K562 (cell line): ENCODE data around the gene ATP2A2. TPM values are rescaled to one million over a fixed set of nuclear protein-coding genes. Genes with fewer than 3 reads are reported as not detected.

Experiments used
- ATAC-seq: fragments of 200-7000 bp; cut with Tn5 transposase; 3 replicates; pipeline ENCODE4 v1.9.1; 2020; ENCODE audit warnings: moderate library complexity
- BruUV-seq: library from RNA; stranded (reverse); fragments of 400-500 nt; replicated peaks from 2 replicates; lab custom pipeline; 2021; lab: Mats Ljungman, UMichigan
- CTCF ChIA-PET: fragments of 300-600 bp; formaldehyde crosslinking; extraction: SDS; loops from one replicate; lab custom pipeline; 2021; ENCODE audit warnings: low intra/inter-chr PET ratio; lab: Yijun Ruan, JAX
- POLR2A ChIA-PET: fragments of 300-600, 350-650 bp; sonication (Branson Sonifier 250); formaldehyde crosslinking; extraction: SDS; loops from one replicate; lab custom pipeline; 2021; ENCODE audit warnings: antibody characterized with exemption, inconsistent platforms; lab: Yijun Ruan, JAX
- DNase-seq, 4 experiments: peaks; one replicate each; pipeline versions ENCODE4 v3.0.0 to v3.0.0-alpha.2; 2011 to 2018; ENCODE audit warnings: low spot score in 3 of 4, mixed read lengths in 3 of 4; ENCODE audit errors: extremely low read depth in 1 of 4
- FAIRE-seq: peaks from 2 replicates; lab custom pipeline; 2011; peaks lifted over from hg19 to GRCh38; lab: Jason Lieb, UNC
- H2AFZ ChIP-seq: 2 replicates; pipeline ENCODE4 v1.6.0; 2011; ENCODE audit warnings: low read depth, low read length, control low read depth, inconsistent platforms
- H3K27ac ChIP-seq: fragments of 200-600 bp; 3 replicates; pipeline ENCODE4 v1.8.0; 2011; ENCODE audit warnings: low read depth, mild to moderate bottlenecking, control low read depth, inconsistent platforms, low read length, moderate library complexity, mixed read lengths; ENCODE audit errors: extremely low read depth
- H3K27me3 ChIP-seq, 2 experiments: fragments of 300-600 bp in 1 of 2; 2 replicates in 1 of 2; 3 replicates in 1 of 2; pipeline versions ENCODE4 v1.6.0 to v1.8.0; 2011; ENCODE audit warnings: inconsistent platforms in 2 of 2, low read length in 2 of 2, mild to moderate bottlenecking in 1 of 2, mixed read lengths in 1 of 2, moderate library complexity in 1 of 2; ENCODE audit not compliant: control insufficient read depth in 2 of 2, insufficient read depth in 2 of 2
- H3K36me3 ChIP-seq: fragments of 300-600 bp; 3 replicates; pipeline ENCODE4 v1.8.0; 2011; ENCODE audit warnings: mild to moderate bottlenecking, low read length, inconsistent platforms; ENCODE audit not compliant: control insufficient read depth, insufficient read depth
- H3K4me1 ChIP-seq, 2 experiments: fragments of 200-600 bp in 1 of 2; replicated peaks in 1 of 2; 2 replicates in 1 of 2; 3 replicates in 1 of 2; pipeline versions ENCODE4 v1.5.1 to v1.8.0; 2011; ENCODE audit warnings: inconsistent platforms in 2 of 2, low read length in 2 of 2, mild to moderate bottlenecking in 1 of 2, mixed read lengths in 1 of 2, moderate library complexity in 1 of 2; ENCODE audit not compliant: control insufficient read depth in 2 of 2, insufficient read depth in 2 of 2
- H3K4me2 ChIP-seq: 2 replicates; pipeline ENCODE4 v1.6.1; 2011; ENCODE audit warnings: low read length, control low read depth, inconsistent platforms, mixed read lengths; ENCODE audit not compliant: insufficient read depth
- H3K4me3 ChIP-seq: fragments of 200-600 bp; sonication (generic), shearing (Covaris generic); 2 replicates; pipeline ENCODE4 v1.5.1; 2016; ENCODE audit warnings: control low read depth, inconsistent platforms
- H3K79me2 ChIP-seq: fragments of 200-600 bp; 3 replicates; pipeline ENCODE4 v1.8.0; 2011; ENCODE audit warnings: low read length, inconsistent platforms; ENCODE audit not compliant: control insufficient read depth, insufficient read depth
- H3K9ac ChIP-seq, 2 experiments: 2 replicates each; pipeline versions ENCODE4 v1.6.0 to v1.6.1; 2011; ENCODE audit warnings: low read depth in 2 of 2, low read length in 2 of 2, control low read depth in 1 of 2, inconsistent platforms in 1 of 2, mild to moderate bottlenecking in 1 of 2, mixed read lengths in 1 of 2; ENCODE audit not compliant: insufficient read depth in 1 of 2
- H3K9me1 ChIP-seq: one replicate; pipeline ENCODE4 v1.6.0; 2011; ENCODE audit warnings: inconsistent platforms, mild to moderate bottlenecking, low read length, moderate library complexity; ENCODE audit not compliant: control insufficient read depth, insufficient read depth
- H3K9me3 ChIP-seq: replicated peaks from 2 replicates; pipeline ENCODE4 v1.5.1; 2011; ENCODE audit warnings: low read depth, low read length, inconsistent platforms; ENCODE audit not compliant: control insufficient read depth, insufficient read depth
- H4K20me1 ChIP-seq: replicated peaks from 2 replicates; pipeline ENCODE4 v1.6.1; 2011; ENCODE audit warnings: low read length, inconsistent platforms, mixed read lengths; ENCODE audit not compliant: control insufficient read depth, insufficient read depth
- BDP1 ChIP-seq: IDR thresholded peaks from 3 replicates; pipeline ENCODE4 v1.6.1; 2011; ENCODE audit not compliant: insufficient read length, insufficient read depth
- DNMT1 ChIP-seq: fragments of 450-650 bp; IDR thresholded peaks from 2 replicates; pipeline ENCODE4 v1.6.1; 2016; ENCODE audit warnings: antibody characterized with exemption, mild to moderate bottlenecking
- POLR2AphosphoS5 ChIP-seq: IDR thresholded peaks from 2 replicates; pipeline ENCODE4 v1.6.1; 2011; ENCODE audit warnings: mild to moderate bottlenecking, low read depth, low read length, moderate library complexity; ENCODE audit not compliant: control insufficient read depth, insufficient read depth
- PPARD ChIP-seq: fragments of 250-450 bp; sonication (Bioruptor Pico); IDR thresholded peaks from 2 replicates; pipeline ENCODE4 v1.8.0; 2022; ENCODE audit warnings: inconsistent platforms, mild to moderate bottlenecking, moderate library complexity
- WGBS: fragments of 100-300 bp; shearing (Covaris generic); methylation state at CpG from one replicate; pipeline ENCODE4 v1.1.6; 2016; ENCODE audit warnings: low coverage, mixed read lengths; ENCODE audit not compliant: insufficient coverage; ENCODE audit errors: missing lambda C conversion rate; 5-methylcytosine and 5-hydroxymethylcytosine counted together
- in situ Hi-C: fragments of 300-500 bp; cut with MboI; formaldehyde crosslinking; loops from 4 replicates; pipeline ENCODE4 v1.15.0; 2018; ENCODE audit warnings: inconsistent platforms, mixed read lengths
- intact Hi-C: fragments of 100-400 bp; cut with micrococcal nuclease; formaldehyde crosslinking; loops from 2 replicates; pipeline ENCODE4 v1.14.2; 2022
- polyA plus RNA-seq, 8 experiments: library from polyadenylated mRNA; depleted of rRNA in 4 of 8; stranded (reverse) in 5 of 8; unstranded in 3 of 8; fragments of >200 nt; fragmentation: Nextera tagmentation in 2 of 8; fragmentation: Illumina TruSeq in 1 of 8; extraction: Ambion mirVana in 2 of 8; extraction: Trizol in 1 of 8; gene quantifications; 2 replicates each; pipeline versions ENCODE4 v1.2.1 to v1.2.3, GENCODE V29; 2011 to 2014; ENCODE audit warnings: inconsistent platforms in 1 of 8, missing spikeins in 1 of 8
- total RNA-seq, 7 experiments: library from RNA; depleted of rRNA in 6 of 7; stranded (reverse); fragments of >200 nt in 6 of 7; fragmentation: Illumina TruSeq in 2 of 7; extraction: Trizol in 2 of 7; gene quantifications; 2 replicates each; pipeline versions ENCODE4 v1.2.1 to v1.2.3, GENCODE V29; 2011 to 2021; ENCODE audit warnings: low replicate concordance in 1 of 7
- TF ChIP-seq, protein P1 (sequence below): fragments of 250-450 bp; sonication (Bioruptor Pico); IDR thresholded peaks from 2 replicates; pipeline ENCODE4 v1.4.0; 2020; ENCODE audit warnings: mild to moderate bottlenecking, moderate library complexity
- TF ChIP-seq, protein P2 (sequence below), 2 experiments: fragments of 450-650 bp; IDR thresholded peaks; 2 replicates each; pipeline ENCODE4 v1.6.1; 2016; ENCODE audit warnings: mild to moderate bottlenecking in 2 of 2, borderline replicate concordance in 1 of 2, low read depth in 1 of 2, moderate library complexity in 1 of 2
- TF ChIP-seq, protein P3 (sequence below): fragments of 450-650 bp; IDR thresholded peaks from 2 replicates; pipeline ENCODE4 v1.6.1; 2016; ENCODE audit warnings: missing biosample characterization, missing genetic modification characterization

The ATP2A2 gene
- total and polyA plus RNA-seq, 9 of the 15 experiments (the other 6 are each of a cell fraction or from before 2014, with no cell fraction given) = 5.2 to 205 (median 51.6) TPM

DNA sequence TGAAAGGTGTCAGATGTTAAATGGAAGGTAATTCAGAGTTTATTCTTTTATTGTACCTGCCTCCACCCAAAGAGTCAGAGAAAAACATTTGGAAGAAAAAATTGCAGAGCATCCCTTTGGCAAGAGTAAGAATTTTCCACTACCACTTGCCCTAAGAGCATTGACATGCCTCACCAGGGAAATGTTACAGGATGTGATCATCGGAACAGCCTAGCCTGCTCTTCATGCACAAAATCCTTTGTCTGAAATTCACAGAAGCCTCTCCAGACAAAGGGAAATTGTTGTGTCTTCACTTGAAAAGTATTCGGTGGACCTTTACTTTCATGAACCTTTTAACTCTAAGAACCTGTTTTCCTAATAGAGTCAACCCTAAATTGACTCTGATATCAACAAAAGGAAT is 36.9 kb downstream of the ATP2A2 start:
- in situ Hi-C loops = no loop called here
- Histone ChIP-seq H3K36me3 (peaks cover 79% of the 10 kb centered on the region), H3K4me3 (no peak overlapping the region), H3K27ac (no peak overlapping the region), H3K9me3 (no peaks in the 10 kb centered on the region), H3K4me1 (no peaks in the 10 kb centered on the region; a peak in 1 of 5 replicates), H3K9me1 (no peaks in the 10 kb centered on the region), H4K20me1 (peaks cover 6% of the 10 kb centered on the region; the same call in 1 of the 2 replicates), H2AFZ (no peak overlapping the region), H3K79me2 (peaks cover 95% of the 10 kb centered on the region), H3K27me3 (no peaks in the 10 kb centered on the region), H3K9ac (no peak overlapping the region), H3K4me2 (no peak overlapping the region)
- ChIA-PET CTCF (no interaction called here), POLR2A (interaction anchor here (0.6 to 1.7 kb wide), 6 partner anchors 11 to 73 kb away, joined by 3 to 6 read pairs (median 3); no protein-coding TSS in a partner anchor)
- intact Hi-C loops = no loop called here
- BruUV-seq = no TSS peak
- DNase-seq (no peak), ATAC-seq (no peak), FAIRE-seq (no peak)
- 78% methylated on average over 2 of the region's 2 CpGs for WGBS
- TF ChIP-seq BDP1 (no peak), DNMT1 (no peak), PPARD (CRISPR knock-in tag) (no peak), POLR2AphosphoS5 (no peak)
- TF ChIP-seq, protein P1, sequence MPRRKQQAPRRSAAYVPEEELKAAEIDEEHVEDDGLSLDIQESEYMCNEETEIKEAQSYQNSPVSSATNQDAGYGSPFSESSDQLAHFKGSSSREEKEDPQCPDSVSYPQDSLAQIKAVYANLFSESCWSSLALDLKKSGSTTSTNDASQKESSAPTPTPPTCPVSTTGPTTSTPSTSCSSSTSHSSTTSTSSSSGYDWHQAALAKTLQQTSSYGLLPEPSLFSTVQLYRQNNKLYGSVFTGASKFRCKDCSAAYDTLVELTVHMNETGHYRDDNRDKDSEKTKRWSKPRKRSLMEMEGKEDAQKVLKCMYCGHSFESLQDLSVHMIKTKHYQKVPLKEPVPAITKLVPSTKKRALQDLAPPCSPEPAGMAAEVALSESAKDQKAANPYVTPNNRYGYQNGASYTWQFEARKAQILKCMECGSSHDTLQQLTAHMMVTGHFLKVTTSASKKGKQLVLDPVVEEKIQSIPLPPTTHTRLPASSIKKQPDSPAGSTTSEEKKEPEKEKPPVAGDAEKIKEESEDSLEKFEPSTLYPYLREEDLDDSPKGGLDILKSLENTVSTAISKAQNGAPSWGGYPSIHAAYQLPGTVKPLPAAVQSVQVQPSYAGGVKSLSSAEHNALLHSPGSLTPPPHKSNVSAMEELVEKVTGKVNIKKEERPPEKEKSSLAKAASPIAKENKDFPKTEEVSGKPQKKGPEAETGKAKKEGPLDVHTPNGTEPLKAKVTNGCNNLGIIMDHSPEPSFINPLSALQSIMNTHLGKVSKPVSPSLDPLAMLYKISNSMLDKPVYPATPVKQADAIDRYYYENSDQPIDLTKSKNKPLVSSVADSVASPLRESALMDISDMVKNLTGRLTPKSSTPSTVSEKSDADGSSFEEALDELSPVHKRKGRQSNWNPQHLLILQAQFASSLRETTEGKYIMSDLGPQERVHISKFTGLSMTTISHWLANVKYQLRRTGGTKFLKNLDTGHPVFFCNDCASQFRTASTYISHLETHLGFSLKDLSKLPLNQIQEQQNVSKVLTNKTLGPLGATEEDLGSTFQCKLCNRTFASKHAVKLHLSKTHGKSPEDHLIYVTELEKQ = no peak
- TF ChIP-seq, protein P2, sequence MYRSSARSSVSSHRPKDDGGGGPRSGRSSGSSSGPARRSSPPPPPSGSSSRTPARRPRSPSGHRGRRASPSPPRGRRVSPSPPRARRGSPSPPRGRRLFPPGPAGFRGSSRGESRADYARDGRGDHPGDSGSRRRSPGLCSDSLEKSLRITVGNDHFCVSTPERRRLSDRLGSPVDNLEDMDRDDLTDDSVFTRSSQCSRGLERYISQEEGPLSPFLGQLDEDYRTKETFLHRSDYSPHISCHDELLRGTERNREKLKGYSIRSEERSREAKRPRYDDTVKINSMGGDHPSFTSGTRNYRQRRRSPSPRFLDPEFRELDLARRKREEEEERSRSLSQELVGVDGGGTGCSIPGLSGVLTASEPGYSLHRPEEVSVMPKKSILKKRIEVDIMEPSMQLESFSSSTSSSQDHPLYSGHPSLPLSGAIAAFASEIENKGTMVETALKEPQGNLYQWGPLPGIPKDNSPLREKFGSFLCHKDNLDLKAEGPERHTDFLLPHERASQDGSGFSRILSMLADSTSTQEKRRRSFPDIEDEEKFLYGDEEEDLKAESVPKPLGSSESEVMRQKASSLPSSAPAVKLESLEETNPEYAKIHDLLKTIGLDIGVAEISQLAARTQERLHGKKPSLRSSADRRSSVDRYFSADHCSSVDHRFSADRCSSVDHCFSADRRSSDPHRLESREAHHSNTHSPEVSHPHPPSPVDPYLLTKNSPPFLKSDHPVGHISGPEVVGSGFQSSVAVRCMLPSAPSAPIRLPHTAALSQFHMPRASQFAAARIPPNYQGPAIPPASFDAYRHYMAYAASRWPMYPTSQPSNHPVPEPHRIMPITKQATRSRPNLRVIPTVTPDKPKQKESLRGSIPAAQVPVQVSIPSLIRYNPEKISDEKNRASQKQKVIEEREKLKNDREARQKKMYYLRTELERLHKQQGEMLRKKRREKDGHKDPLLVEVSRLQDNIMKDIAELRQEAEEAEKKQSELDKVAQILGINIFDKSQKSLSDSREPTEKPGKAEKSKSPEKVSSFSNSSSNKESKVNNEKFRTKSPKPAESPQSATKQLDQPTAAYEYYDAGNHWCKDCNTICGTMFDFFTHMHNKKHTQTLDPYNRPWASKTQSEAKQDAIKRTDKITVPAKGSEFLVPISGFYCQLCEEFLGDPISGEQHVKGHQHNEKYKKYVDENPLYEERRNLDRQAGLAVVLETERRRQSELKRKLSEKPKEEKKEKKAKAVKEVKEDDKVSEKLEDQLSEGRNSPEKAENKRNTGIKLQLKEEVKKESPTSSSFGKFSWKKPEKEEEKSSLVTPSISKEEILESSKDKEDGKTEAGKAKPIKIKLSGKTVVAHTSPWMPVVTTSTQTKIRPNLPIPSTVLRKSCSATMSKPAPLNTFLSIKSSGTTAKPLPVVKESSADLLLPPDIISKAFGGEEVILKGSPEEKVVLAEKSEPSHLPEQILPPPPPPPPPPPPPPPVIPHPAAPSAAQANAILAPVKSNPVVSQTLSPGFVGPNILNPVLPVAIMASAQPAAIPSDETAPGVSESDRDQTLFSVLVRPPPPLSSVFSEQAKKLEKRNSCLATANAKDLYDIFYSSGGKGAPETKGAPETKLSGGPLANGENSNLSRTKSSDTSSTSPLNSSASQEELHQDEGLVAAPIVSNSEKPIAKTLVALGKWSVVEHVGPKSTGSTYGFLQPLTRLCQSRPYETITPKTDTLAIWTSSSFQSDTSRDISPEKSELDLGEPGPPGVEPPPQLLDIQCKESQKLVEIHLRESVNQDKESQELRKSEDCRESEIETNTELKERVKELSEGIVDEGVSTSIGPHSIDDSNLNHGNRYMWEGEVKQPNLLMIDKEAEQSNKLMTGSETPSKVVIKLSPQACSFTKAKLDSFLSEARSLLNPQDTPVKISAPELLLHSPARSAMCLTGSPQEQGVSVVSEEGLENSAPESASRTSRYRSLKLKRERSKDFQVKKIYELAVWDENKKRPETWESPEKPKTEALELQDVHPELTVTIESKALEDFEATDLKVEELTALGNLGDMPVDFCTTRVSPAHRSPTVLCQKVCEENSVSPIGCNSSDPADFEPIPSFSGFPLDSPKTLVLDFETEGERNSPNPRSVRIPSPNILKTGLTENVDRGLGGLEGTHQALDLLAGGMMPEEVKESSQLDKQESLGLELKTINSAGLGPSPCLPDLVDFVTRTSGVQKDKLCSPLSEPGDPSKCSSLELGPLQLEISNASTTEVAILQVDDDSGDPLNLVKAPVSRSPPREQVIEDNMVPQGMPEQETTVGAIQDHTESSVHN (IDR thresholded peaks at IDR 0.05; ENCODE audit: borderline replicate concordance in 1 of 2, low read depth in 1 of 2) = no peak
- TF ChIP-seq, protein P3, sequence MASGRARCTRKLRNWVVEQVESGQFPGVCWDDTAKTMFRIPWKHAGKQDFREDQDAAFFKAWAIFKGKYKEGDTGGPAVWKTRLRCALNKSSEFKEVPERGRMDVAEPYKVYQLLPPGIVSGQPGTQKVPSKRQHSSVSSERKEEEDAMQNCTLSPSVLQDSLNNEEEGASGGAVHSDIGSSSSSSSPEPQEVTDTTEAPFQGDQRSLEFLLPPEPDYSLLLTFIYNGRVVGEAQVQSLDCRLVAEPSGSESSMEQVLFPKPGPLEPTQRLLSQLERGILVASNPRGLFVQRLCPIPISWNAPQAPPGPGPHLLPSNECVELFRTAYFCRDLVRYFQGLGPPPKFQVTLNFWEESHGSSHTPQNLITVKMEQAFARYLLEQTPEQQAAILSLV (tag) = no peak
